Suprapubic skin (tissue), 4 donors: Measurements from ENCODE around the gene PRRC1. TPM values are rescaled to one million over a fixed set of nuclear protein-coding genes. Genes with fewer than 3 reads are reported as not detected.

Source experiments
- DNase-seq, 2 donors: peaks; one replicate each; pipeline ENCODE4 v3.0.0-alpha.2; 2019; ENCODE audit warnings: low spot score in 2 of 2
- H3K27ac ChIP-seq: fragments of 200-600 bp; sonication (generic); one replicate; pipeline ENCODE4 v1.5.1; 2019
- H3K27me3 ChIP-seq: fragments of 200-600 bp; sonication (generic); one replicate; pipeline ENCODE4 v1.5.1; 2019
- H3K36me3 ChIP-seq: fragments of 200-600 bp; sonication (generic); one replicate; pipeline ENCODE4 v1.5.1; 2019
- H3K4me1 ChIP-seq: fragments of 200-600 bp; sonication (generic); one replicate; pipeline ENCODE4 v1.5.1; 2019
- H3K4me3 ChIP-seq: fragments of 200-600 bp; sonication (generic); one replicate; pipeline ENCODE4 v1.5.1; 2019; ENCODE audit warnings: mild to moderate bottlenecking
- H3K9me3 ChIP-seq: fragments of 200-600 bp; sonication (generic); one replicate; pipeline ENCODE4 v1.5.1; 2019
- EP300 ChIP-seq: sonication (generic); formaldehyde crosslinking; IDR thresholded peaks from one replicate; pipeline ENCODE4 v1.6.1; 2017; ENCODE audit warnings: antibody characterized with exemption
- POLR2A ChIP-seq, 2 donors: fragments of 450-650 bp; IDR thresholded peaks; one replicate each; pipeline ENCODE4 v1.6.1; 2017; ENCODE audit warnings: antibody characterized with exemption in 2 of 2, mild to moderate bottlenecking in 2 of 2, moderate library complexity in 2 of 2
- POLR2AphosphoS5 ChIP-seq, 3 donors: sonication (generic); formaldehyde crosslinking; IDR thresholded peaks; one replicate each; pipeline ENCODE4 v1.6.1; 2017; ENCODE audit warnings: antibody characterized with exemption in 3 of 3
- WGBS: methylation state at CpG from one replicate; pipeline ENCODE4 v1.1.5; 2018; 5-methylcytosine and 5-hydroxymethylcytosine counted together
- total RNA-seq, 4 donors: library from RNA; depleted of rRNA; stranded (reverse); fragments of >200 nt; gene quantifications; one replicate each; pipeline ENCODE4 v1.1.0, GENCODE V29; 2016
- TF ChIP-seq, protein P1 (sequence below), 2 donors: fragments of 200-600 bp in 1 of 2; fragments of 450-650 bp in 1 of 2; sonication (generic) in 1 of 2; IDR thresholded peaks; one replicate each; pipeline ENCODE4 v1.5.1; 2016 to 2019; ENCODE audit warnings: antibody characterized with exemption in 2 of 2, mild to moderate bottlenecking in 1 of 2, moderate library complexity in 1 of 2

Gene PRRC1
- total RNA-seq, 4 donors from 2014 or later: 36.8 to 59.0 (median 45.0) TPM

DNA sequence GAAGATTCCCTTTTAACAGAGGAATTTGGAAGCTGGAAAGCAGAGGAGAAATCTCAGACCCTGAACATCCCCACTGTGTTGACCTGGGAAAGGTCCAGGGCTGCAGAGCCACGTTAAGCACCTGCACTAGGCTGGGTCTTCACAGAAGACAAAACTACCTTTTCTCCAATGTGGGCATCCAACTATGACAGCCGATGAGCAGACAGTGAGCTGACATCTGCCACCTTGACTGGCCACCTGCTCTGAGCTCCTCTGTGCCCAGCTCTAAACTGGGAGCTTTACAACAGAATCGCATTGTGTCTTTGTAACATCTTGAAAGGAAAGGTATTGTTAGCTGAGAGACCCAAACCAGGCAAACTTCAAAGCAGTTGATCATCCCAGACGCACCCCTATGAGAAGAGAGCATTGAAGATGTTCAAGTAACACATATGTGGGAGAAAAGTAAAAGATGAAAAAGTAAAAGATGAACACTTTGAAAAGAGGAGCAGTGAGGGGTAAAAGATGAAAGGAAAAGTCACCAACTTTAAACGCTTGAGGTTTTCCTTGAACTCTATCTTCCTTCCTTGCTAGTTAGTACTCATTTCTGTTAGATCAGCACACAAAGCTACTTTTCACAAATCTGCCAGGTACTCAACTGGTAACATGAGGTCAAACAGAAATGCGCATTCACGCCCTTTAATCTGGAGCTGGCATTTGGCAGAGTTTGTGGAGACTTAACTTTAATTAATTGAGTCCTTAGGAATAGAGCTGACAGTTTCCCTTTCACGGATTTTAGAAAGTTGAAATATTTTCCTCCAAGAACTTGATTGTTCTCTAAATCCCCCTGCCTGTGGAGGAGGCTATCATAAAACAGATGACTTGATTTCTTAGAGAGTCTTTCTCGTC is 78.3 kb downstream of the PRRC1 start:
- Histone ChIP-seq H3K36me3 (no peaks in the 10 kb centered on the region), H3K4me1 (no peaks in the 10 kb centered on the region), H3K27ac (no peak overlapping the region), H3K27me3 (no peaks in the 10 kb centered on the region), H3K4me3 (no peak overlapping the region), H3K9me3 (no peaks in the 10 kb centered on the region)
- no peak for DNase-seq
- 74% methylated on average over 9 of the region's 9 CpGs for WGBS
- TF ChIP-seq EP300 (no peak), POLR2A (IDR thresholded peaks at IDR 0.05) (no peak), POLR2AphosphoS5 (IDR thresholded peaks at IDR 0.05) (no peak)
- TF ChIP-seq, protein P1, sequence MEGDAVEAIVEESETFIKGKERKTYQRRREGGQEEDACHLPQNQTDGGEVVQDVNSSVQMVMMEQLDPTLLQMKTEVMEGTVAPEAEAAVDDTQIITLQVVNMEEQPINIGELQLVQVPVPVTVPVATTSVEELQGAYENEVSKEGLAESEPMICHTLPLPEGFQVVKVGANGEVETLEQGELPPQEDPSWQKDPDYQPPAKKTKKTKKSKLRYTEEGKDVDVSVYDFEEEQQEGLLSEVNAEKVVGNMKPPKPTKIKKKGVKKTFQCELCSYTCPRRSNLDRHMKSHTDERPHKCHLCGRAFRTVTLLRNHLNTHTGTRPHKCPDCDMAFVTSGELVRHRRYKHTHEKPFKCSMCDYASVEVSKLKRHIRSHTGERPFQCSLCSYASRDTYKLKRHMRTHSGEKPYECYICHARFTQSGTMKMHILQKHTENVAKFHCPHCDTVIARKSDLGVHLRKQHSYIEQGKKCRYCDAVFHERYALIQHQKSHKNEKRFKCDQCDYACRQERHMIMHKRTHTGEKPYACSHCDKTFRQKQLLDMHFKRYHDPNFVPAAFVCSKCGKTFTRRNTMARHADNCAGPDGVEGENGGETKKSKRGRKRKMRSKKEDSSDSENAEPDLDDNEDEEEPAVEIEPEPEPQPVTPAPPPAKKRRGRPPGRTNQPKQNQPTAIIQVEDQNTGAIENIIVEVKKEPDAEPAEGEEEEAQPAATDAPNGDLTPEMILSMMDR (IDR thresholded peaks at IDR 0.05): no peak

DNA sequence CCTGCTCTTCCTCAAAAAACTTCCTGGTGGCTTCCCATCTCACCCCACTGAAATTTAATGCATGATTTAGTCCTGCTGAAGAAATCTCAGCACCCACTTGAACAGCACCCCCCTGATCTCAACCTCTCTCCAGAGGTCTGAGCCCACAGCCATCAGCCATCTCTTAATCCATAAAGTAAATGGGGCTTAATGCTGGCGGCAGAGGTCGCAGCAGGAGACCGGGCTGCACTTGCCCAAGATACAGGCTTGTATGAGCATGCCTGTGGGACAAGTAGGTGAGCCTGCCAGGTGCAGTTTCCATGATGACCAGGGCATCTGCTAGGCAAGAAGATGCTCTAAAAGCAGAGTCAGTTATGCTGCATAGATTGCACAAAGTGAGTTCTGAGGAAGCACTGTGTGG is 79.1 kb downstream of the PRRC1 start:
- Histone ChIP-seq H3K4me3 (no peak overlapping the region), H3K36me3 (no peaks in the 10 kb centered on the region), H3K9me3 (no peaks in the 10 kb centered on the region), H3K4me1 (no peaks in the 10 kb centered on the region), H3K27ac (no peak overlapping the region), H3K27me3 (no peaks in the 10 kb centered on the region)
- DNase-seq: no peak
- TF ChIP-seq POLR2A (IDR thresholded peaks at IDR 0.05) (no peak), POLR2AphosphoS5 (IDR thresholded peaks at IDR 0.05) (no peak), EP300 (no peak)
- TF ChIP-seq, protein P1 (IDR thresholded peaks at IDR 0.05): no peak
- WGBS: 88% methylated on average over 3 of the region's 3 CpGs

DNA sequence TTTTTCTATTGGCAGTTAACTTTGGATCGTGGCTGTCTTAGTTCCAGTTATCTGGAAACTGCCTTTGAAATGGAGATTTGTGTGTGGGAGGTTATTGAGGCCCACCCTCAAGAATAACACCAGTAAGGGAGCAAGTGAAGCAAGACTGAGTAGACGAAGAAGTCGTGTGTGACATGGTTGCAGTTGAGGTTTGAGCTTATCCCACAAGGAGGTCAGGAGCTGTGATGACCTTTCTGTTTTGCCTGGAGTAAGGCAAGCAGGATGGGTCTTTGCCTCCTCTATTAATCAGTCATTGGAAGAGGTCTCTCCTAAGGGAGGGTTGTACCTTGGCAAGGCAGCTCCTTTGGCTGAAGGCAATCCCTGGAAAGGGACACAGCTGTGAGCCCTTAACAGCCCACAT is 81.9 kb downstream of the PRRC1 start:
- no peaks in the 10 kb centered on the region for H3K36me3 ChIP-seq
- H3K27ac ChIP-seq: no peak overlapping the region
- no peak for DNase-seq
- H3K9me3 ChIP-seq: no peaks in the 10 kb centered on the region
- H3K4me1 ChIP-seq: no peaks in the 10 kb centered on the region
- no peak overlapping the region for H3K4me3 ChIP-seq
- WGBS: 78% methylated on average over 3 of the region's 3 CpGs
- no peak for TF ChIP-seq EP300
- no peak for TF ChIP-seq POLR2AphosphoS5 (IDR thresholded peaks at IDR 0.05)
- H3K27me3 ChIP-seq: no peaks in the 10 kb centered on the region

DNA sequence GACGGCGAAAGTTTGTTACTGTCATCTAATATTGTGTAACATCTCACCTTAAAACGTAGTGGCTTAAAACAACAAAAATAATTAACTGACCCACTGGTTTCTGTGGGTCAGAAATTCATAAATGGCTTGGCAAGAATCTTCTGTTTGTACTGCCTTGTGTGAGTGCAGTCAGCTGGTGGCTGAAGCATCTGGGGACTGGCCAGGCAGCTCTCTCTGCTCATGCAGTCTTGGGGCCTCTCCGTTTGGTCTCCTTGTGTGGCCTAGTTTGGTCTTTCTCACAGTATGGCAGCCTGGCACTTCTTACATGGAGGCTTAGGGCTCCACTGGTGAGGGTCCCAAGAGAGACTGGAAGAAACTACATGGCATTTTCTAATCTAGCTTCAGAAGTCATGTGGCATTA is 82.4 kb downstream of the PRRC1 start:
- H3K4me1 ChIP-seq: no peaks in the 10 kb centered on the region
- H3K27me3 ChIP-seq: no peaks in the 10 kb centered on the region
- H3K36me3 ChIP-seq: no peaks in the 10 kb centered on the region
- no peak overlapping the region for H3K27ac ChIP-seq
- TF ChIP-seq, protein P1 (IDR thresholded peaks at IDR 0.05): no peak
- TF ChIP-seq POLR2A (IDR thresholded peaks at IDR 0.05) (no peak), POLR2AphosphoS5 (IDR thresholded peaks at IDR 0.05) (no peak), EP300 (no peak)
- H3K4me3 ChIP-seq: no peak overlapping the region
- no peak for DNase-seq
- WGBS: 88% methylated on average over 4 of the region's 4 CpGs
- no peaks in the 10 kb centered on the region for H3K9me3 ChIP-seq

DNA sequence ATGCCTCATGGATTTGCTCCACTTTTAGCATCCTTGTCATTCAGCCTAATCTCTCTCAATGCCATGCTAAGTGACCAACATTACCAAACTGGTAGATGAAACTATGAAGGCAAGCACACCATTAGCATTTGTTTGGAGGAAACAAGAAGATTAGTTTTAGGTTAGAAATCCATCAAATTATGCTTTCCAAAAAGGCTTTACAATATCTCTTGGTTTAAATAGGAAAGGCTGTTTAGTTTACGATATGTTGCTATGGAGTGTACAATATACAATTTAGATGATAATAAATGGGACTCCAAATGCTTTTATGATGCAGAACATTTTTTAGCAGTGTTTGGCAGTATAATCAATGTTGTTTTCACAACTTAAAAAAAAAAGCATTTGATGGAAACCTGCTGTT is 83.7 kb downstream of the PRRC1 start:
- Histone ChIP-seq H3K27me3 (no peaks in the 10 kb centered on the region), H3K4me3 (no peak overlapping the region), H3K27ac (no peak overlapping the region), H3K36me3 (no peaks in the 10 kb centered on the region), H3K9me3 (no peaks in the 10 kb centered on the region), H3K4me1 (no peaks in the 10 kb centered on the region)
- no peak for DNase-seq
- WGBS: 95% methylated on average over 1 of the region's 1 CpG
- no peak for TF ChIP-seq POLR2AphosphoS5 (IDR thresholded peaks at IDR 0.05)
- TF ChIP-seq POLR2A (IDR thresholded peaks at IDR 0.05): no peak
- no peak for TF ChIP-seq EP300
- TF ChIP-seq, protein P1 (IDR thresholded peaks at IDR 0.05): no peak
